Loucy (cell line): ENCODE measurements around the gene PIP5K1C.

ENCODE experiments used
- H2AFZ ChIP-seq: fragments of 200-600 bp; sonication (generic); 2 replicates; pipeline ENCODE4 v1.6.0; 2016; ENCODE audit warnings: antibody characterized with exemption, mild to moderate bottlenecking, low read length, moderate library complexity
- H3F3A ChIP-seq: fragments of 200-600 bp; 2 replicates; pipeline ENCODE4 v1.6.0; 2016; ENCODE audit warnings: antibody characterized with exemption, low read depth, mild to moderate bottlenecking
- H3K27me3 ChIP-seq: fragments of 200-600 bp; sonication (generic); 2 replicates; pipeline ENCODE4 v1.6.1; 2014; ENCODE audit warnings: low read length, mild to moderate bottlenecking; ENCODE audit not compliant: insufficient read depth, poor library complexity, severe bottlenecking
- H3K36me3 ChIP-seq: fragments of 200-600 bp; sonication (generic); 2 replicates; pipeline ENCODE4 v1.6.1; 2016; ENCODE audit warnings: low read length; ENCODE audit not compliant: insufficient read depth
- H3K4me1 ChIP-seq: fragments of 200-600 bp; sonication (generic); 2 replicates; pipeline ENCODE4 v1.5.1; 2014; ENCODE audit warnings: low read length, mild to moderate bottlenecking; ENCODE audit not compliant: insufficient read depth, poor library complexity, severe bottlenecking
- H3K4me2 ChIP-seq: fragments of 200-600 bp; sonication (generic); 2 replicates; pipeline ENCODE4 v1.6.0; 2014; ENCODE audit warnings: antibody characterized with exemption, low read length, low read depth, mild to moderate bottlenecking; ENCODE audit not compliant: poor library complexity, severe bottlenecking
- H3K4me3 ChIP-seq: fragments of 200-600 bp; sonication (generic); 2 replicates; pipeline ENCODE4 v1.5.1; 2014; ENCODE audit warnings: low read length, mild to moderate bottlenecking, mixed read lengths; ENCODE audit not compliant: poor library complexity, severe bottlenecking
- H3K79me2 ChIP-seq: fragments of 200-600 bp; sonication (generic); 2 replicates; pipeline ENCODE4 v1.6.1; 2014; ENCODE audit warnings: low read length; ENCODE audit not compliant: insufficient read depth
- H3K9ac ChIP-seq: fragments of 200-600 bp; sonication (generic); 2 replicates; pipeline ENCODE4 v1.6.0; 2014; ENCODE audit warnings: mild to moderate bottlenecking, low read depth, low read length, moderate library complexity; ENCODE audit not compliant: poor library complexity, severe bottlenecking
- H3K9me2 ChIP-seq: fragments of 200-600 bp; sonication (generic); replicated peaks from 2 replicates; pipeline ENCODE4 v1.6.1; 2016; ENCODE audit warnings: low read depth, low read length, mixed read lengths
- H3K9me3 ChIP-seq: fragments of 200-600 bp; sonication (generic); 2 replicates; pipeline ENCODE4 v1.6.1; 2014; ENCODE audit warnings: mild to moderate bottlenecking, antibody characterized with exemption, low read length, low read depth; ENCODE audit not compliant: insufficient read depth
- H4K20me1 ChIP-seq: fragments of 200-600 bp; sonication (generic); 2 replicates; pipeline ENCODE4 v1.6.0; 2014; ENCODE audit warnings: antibody characterized with exemption, low read length, mild to moderate bottlenecking; ENCODE audit not compliant: insufficient read depth, poor library complexity, severe bottlenecking
- EZH2phosphoT487 ChIP-seq: fragments of 200-600 bp; IDR thresholded peaks from 2 replicates; pipeline ENCODE4 v1.6.1; 2018; ENCODE audit warnings: antibody characterized with exemption, mild to moderate bottlenecking, moderate library complexity, borderline replicate concordance
- TF ChIP-seq, protein P1 (sequence below): fragments of 200-600 bp; sonication (generic); conservative IDR thresholded peaks from 2 replicates; pipeline ENCODE4 v1.5.1; 2014; ENCODE audit warnings: mild to moderate bottlenecking, antibody characterized with exemption, low read length

Gene PIP5K1C

GRCh38 chr19:3656747-3657394, 43.4 kb downstream of the PIP5K1C start:
- H3F3A ChIP-seq, result no peaks in the 10 kb centered on the region
- no peak overlapping the region for H3K9ac ChIP-seq
- no peaks in the 10 kb centered on the region for H4K20me1 ChIP-seq
- no peaks in the 10 kb centered on the region for H3K79me2 ChIP-seq
- H3K36me3 ChIP-seq, result peaks cover 4% of the 10 kb centered on the region; the same call in 1 of the 2 replicates
- no peaks in the 10 kb centered on the region for H3K4me1 ChIP-seq
- H3K9me2 ChIP-seq, result no peaks in the 10 kb centered on the region
- H3K4me3 ChIP-seq, result no peak overlapping the region
- H3K9me3 ChIP-seq, result no peaks in the 10 kb centered on the region
- no peak overlapping the region for H2AFZ ChIP-seq
- no peak for TF ChIP-seq EZH2phosphoT487
- TF ChIP-seq, protein P1, sequence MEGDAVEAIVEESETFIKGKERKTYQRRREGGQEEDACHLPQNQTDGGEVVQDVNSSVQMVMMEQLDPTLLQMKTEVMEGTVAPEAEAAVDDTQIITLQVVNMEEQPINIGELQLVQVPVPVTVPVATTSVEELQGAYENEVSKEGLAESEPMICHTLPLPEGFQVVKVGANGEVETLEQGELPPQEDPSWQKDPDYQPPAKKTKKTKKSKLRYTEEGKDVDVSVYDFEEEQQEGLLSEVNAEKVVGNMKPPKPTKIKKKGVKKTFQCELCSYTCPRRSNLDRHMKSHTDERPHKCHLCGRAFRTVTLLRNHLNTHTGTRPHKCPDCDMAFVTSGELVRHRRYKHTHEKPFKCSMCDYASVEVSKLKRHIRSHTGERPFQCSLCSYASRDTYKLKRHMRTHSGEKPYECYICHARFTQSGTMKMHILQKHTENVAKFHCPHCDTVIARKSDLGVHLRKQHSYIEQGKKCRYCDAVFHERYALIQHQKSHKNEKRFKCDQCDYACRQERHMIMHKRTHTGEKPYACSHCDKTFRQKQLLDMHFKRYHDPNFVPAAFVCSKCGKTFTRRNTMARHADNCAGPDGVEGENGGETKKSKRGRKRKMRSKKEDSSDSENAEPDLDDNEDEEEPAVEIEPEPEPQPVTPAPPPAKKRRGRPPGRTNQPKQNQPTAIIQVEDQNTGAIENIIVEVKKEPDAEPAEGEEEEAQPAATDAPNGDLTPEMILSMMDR, result no peak
- no peaks in the 10 kb centered on the region for H3K27me3 ChIP-seq
- H3K4me2 ChIP-seq, result no peak overlapping the region

DNA sequence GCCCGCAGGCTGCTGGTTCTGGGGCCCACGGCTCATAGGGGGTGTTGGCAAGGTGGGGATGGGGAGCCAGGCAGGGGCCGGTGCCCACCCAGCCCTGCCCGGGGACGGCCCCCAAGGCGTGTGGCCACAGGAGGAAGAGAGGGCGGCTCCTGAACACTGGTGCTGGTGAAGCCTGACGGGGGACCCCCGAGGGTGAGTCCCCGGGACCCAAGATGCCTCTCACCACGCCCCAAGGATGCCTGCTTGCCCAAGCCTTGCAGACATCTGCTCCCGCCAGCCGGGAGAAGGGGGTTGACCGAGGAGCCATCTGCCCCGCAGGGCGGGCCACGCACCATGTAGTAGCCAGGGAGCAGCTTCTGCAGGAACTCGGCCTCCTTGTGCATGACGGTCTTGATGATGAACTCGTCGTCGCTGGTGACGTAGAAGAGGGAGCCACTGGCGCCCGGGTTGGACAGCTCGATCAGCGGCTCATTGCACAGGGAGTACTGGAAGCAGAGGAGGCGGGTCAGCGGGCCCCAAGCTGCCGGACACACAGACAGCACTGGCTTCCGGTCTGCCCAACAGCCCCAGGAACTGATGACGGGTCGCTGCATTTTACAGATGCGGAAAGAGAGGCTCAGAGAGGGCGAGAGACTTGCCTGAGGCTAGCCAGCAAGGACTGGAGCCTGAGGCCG, 44.1 kb downstream of the PIP5K1C start:
- peaks cover 4% of the 10 kb centered on the region; the same call in 1 of the 2 replicates for H3K36me3 ChIP-seq
- H3K4me3 ChIP-seq, result no peak overlapping the region
- no peak overlapping the region for H3K4me2 ChIP-seq
- no peaks in the 10 kb centered on the region for H3F3A ChIP-seq
- no peaks in the 10 kb centered on the region for H3K79me2 ChIP-seq
- no peak overlapping the region for H3K9ac ChIP-seq
- no peaks in the 10 kb centered on the region for H3K9me2 ChIP-seq
- no peaks in the 10 kb centered on the region for H3K27me3 ChIP-seq
- TF ChIP-seq, protein P1, result no peak
- no peak for TF ChIP-seq EZH2phosphoT487
- H3K9me3 ChIP-seq, result no peaks in the 10 kb centered on the region
- H4K20me1 ChIP-seq, result no peaks in the 10 kb centered on the region
- no peak overlapping the region for H2AFZ ChIP-seq
- no peaks in the 10 kb centered on the region for H3K4me1 ChIP-seq

GRCh38 chr19:3655402-3656072, 44.7 kb downstream of the PIP5K1C start:
- Histone ChIP-seq H3K9me2 (no peaks in the 10 kb centered on the region), H3K9ac (no peak overlapping the region), H3K4me1 (no peaks in the 10 kb centered on the region), H3K4me3 (no peak overlapping the region), H3F3A (no peaks in the 10 kb centered on the region), H3K9me3 (no peaks in the 10 kb centered on the region), H3K27me3 (no peaks in the 10 kb centered on the region), H3K4me2 (no peak overlapping the region), H3K79me2 (no peaks in the 10 kb centered on the region), H4K20me1 (no peaks in the 10 kb centered on the region), H2AFZ (no peak overlapping the region), H3K36me3 (peaks cover 4% of the 10 kb centered on the region; the same call in 1 of the 2 replicates)
- TF ChIP-seq EZH2phosphoT487, result no peak
- TF ChIP-seq, protein P1, result no peak
